Thyroid gland (tissue), 4 donors: ENCODE results near the gene PARD3. TPM values are rescaled to one million over a fixed set of nuclear protein-coding genes. Genes with fewer than 3 reads are reported as not detected.
"Not testable (repeated sequence)": the region's sequence is repeated elsewhere in the genome, so short reads cannot be mapped to it uniquely, and the experiment has no call there.

ENCODE experiments used
- DNase-seq, 2 donors: peaks; one replicate each; pipeline ENCODE4 v3.0.0-alpha.2; 2019
- H3K27ac ChIP-seq, 3 donors: fragments of 200-600 bp; sonication (generic); 1 replicate in 2 of 3; 2 replicates in 1 of 3; pipeline ENCODE4 v1.5.1; 2016 to 2019; ENCODE audit warnings: mild to moderate bottlenecking in 1 of 3, moderate library complexity in 1 of 3
- H3K27me3 ChIP-seq: fragments of 200-600 bp; sonication (generic); one replicate; pipeline ENCODE4 v1.5.1; 2019
- H3K36me3 ChIP-seq, 2 donors: fragments of 200-600 bp; sonication (generic); one replicate each; pipeline ENCODE4 v1.5.1; 2016 to 2019
- H3K4me1 ChIP-seq, 2 donors: fragments of 200-600 bp; sonication (generic); one replicate each; pipeline ENCODE4 v1.5.1; 2017 to 2019
- H3K4me3 ChIP-seq, 3 donors: fragments of 200-600 bp; sonication (generic); replicated peaks in 1 of 3; 1 replicate in 2 of 3; 2 replicates in 1 of 3; pipeline ENCODE4 v1.5.1; 2016; ENCODE audit warnings: mild to moderate bottlenecking in 1 of 3
- H3K9me3 ChIP-seq: fragments of 200-600 bp; sonication (generic); one replicate; pipeline ENCODE4 v1.5.1; 2017
- CTCF ChIP-seq, 6 experiments: fragments of 200-600 bp in 3 of 6; fragments of 450-650 bp in 3 of 6; sonication (generic) in 3 of 6; IDR thresholded peaks; one replicate each; pipeline ENCODE4 v1.5.1; 2016 to 2019; ENCODE audit warnings: antibody characterized with exemption in 6 of 6, mild to moderate bottlenecking in 2 of 6, inconsistent platforms in 1 of 6, moderate library complexity in 1 of 6
- POLR2A ChIP-seq, 2 donors: fragments of 450-650 bp; IDR thresholded peaks; one replicate each; pipeline ENCODE4 v1.6.1; 2017; ENCODE audit warnings: antibody characterized with exemption in 2 of 2, mild to moderate bottlenecking in 2 of 2, moderate library complexity in 1 of 2
- WGBS, 2 donors: methylation state at CpG; one replicate each; pipeline ENCODE4 v1.1.5; 2017; 5-methylcytosine and 5-hydroxymethylcytosine counted together
- intact Hi-C: fragments of 100-400 bp; cut with DNase I; formaldehyde crosslinking; loops from one replicate; pipeline ENCODE4 v1.15.1; 2023
- total RNA-seq, 4 donors: library from RNA; depleted of rRNA; stranded (reverse); fragments of >200 nt; gene quantifications; one replicate each; pipeline ENCODE4 v1.2.3, GENCODE V29; 2016

The PARD3 gene
- total RNA-seq, 4 donors from 2014 or later = 48.6 to 88.4 (median 57.7) TPM

- TF ChIP-seq POLR2A (IDR thresholded peaks at IDR 0.05) = no peak
- no peak for TF ChIP-seq CTCF (IDR thresholded peaks at IDR 0.05)
These were observed 458.6 kb downstream of the PARD3 start for GRCh38 chr10:34356463-34356862.

GRCh38 chr10:34353530-34353929, 461.6 kb downstream of the PARD3 start:
- H3K36me3 ChIP-seq, H3K4me1 ChIP-seq, H3K9me3 ChIP-seq, intact Hi-C loops, DNase-seq, H3K27me3 ChIP-seq: not testable (repeated sequence)
- Histone ChIP-seq H3K27ac (peak overlapping the region; percentile 7 to 75 (median 12)), H3K4me3 (peak overlapping the region in 1 of 3 donors; percentile 17)
- 45 to 60% methylated on average over 4 of the region's 4 CpGs for WGBS, 2 donors

More at GRCh38 chr10:34356463-34356862, 458.6 kb downstream of the PARD3 start:
- peaks cover 3 to 6% of the 10 kb centered on the region in 2 donors for H3K4me1 ChIP-seq
- no peak for DNase-seq
- no peaks in the 10 kb centered on the region for H3K9me3 ChIP-seq
- H3K27ac ChIP-seq = no peak overlapping the region
- intact Hi-C loops = no loop called here
- H3K27me3 ChIP-seq = no peaks in the 10 kb centered on the region
- no peak overlapping the region for H3K4me3 ChIP-seq
- H3K36me3 ChIP-seq = no peaks in the 10 kb centered on the region

- peak overlapping the region in 1 of 3 donors; percentile 17 for H3K4me3 ChIP-seq
- DNase-seq, H3K4me1 ChIP-seq, intact Hi-C loops, H3K27me3 ChIP-seq, H3K36me3 ChIP-seq, H3K9me3 ChIP-seq: not testable (repeated sequence)
- WGBS, 2 donors = 93 to 95% methylated on average over 11 to 23 of the region's 45 CpGs
- H3K27ac ChIP-seq = peak overlapping the region in 2 of 3 donors; percentile 26 to 75
- peak in 1 of 2 donors; percentile 3 for TF ChIP-seq POLR2A (IDR thresholded peaks at IDR 0.05)
These were observed 462.4 kb downstream of the PARD3 start for GRCh38 chr10:34352599-34353204.

- WGBS, 2 donors = 87 to 90% methylated on average over 3 of the region's 3 CpGs
These were observed 463.9 kb downstream of the PARD3 start for GRCh38 chr10:34351161-34351560.

GRCh38 chr10:34348917-34349485, 466.1 kb downstream of the PARD3 start:
- 96 to 97% methylated on average over 7 of the region's 7 CpGs for whole genome bisulfite sequencing, 2 donors
- Histone ChIP-seq H3K36me3 (no peaks in the 10 kb centered on the region), H3K27ac (no peak overlapping the region), H3K4me1 (peaks cover 0 to 3% of the 10 kb centered on the region in 2 donors), H3K4me3 (no peak overlapping the region), H3K27me3 (no peaks in the 10 kb centered on the region), H3K9me3 (no peaks in the 10 kb centered on the region)
- intact Hi-C loops = loop anchor here (10.0 kb wide), 1 partner anchor 286 kb away; no protein-coding TSS in a partner anchor
- TF ChIP-seq CTCF (IDR thresholded peaks at IDR 0.05) (no peak), POLR2A (IDR thresholded peaks at IDR 0.05) (no peak)
- DNase-seq = no peak

More at GRCh38 chr10:34351161-34351560, 463.9 kb downstream of the PARD3 start:
- Histone ChIP-seq H3K36me3 (no peaks in the 10 kb centered on the region), H3K4me3 (no peak overlapping the region), H3K9me3 (no peaks in the 10 kb centered on the region), H3K27me3 (no peaks in the 10 kb centered on the region), H3K27ac (no peak overlapping the region), H3K4me1 (peaks cover 3 to 6% of the 10 kb centered on the region in 2 donors)
- no peak for DNase-seq
- TF ChIP-seq CTCF (IDR thresholded peaks at IDR 0.05) = no peak
- no peak for TF ChIP-seq POLR2A (IDR thresholded peaks at IDR 0.05)
- intact Hi-C loops = no loop called here

- intact Hi-C loops = loop anchor here (10.0 kb wide), 1 partner anchor 287 kb away; no protein-coding TSS in a partner anchor
- Histone ChIP-seq H3K4me1 (no peaks in the 10 kb centered on the region), H3K9me3 (no peaks in the 10 kb centered on the region), H3K27ac (no peak overlapping the region), H3K4me3 (no peak overlapping the region), H3K36me3 (no peaks in the 10 kb centered on the region), H3K27me3 (no peaks in the 10 kb centered on the region)
- 95 to 96% methylated on average over 6 of the region's 6 CpGs for WGBS, 2 donors
- no peak for TF ChIP-seq POLR2A (IDR thresholded peaks at IDR 0.05)
- no peak for TF ChIP-seq CTCF (IDR thresholded peaks at IDR 0.05)
- DNase-seq = no peak
These were observed 467.1 kb downstream of the PARD3 start for GRCh38 chr10:34348021-34348420.
